CD8-positive, alpha-beta memory T cell (primary cell): ENCODE data around the gene CASTOR1. TPM values are rescaled to one million over a fixed set of nuclear protein-coding genes. Genes with fewer than 3 reads are reported as not detected.
A peak's percentile ranks its signal among the peaks of the same experiment; 100 is the strongest.

Experiments
- CTCF ChIA-PET: fragments of 350-600 bp; sonication (Branson Sonifier 250); formaldehyde crosslinking; loops from one replicate; lab custom pipeline; 2021; ENCODE audit warnings: antibody characterized with exemption; lab: Charles Lee
- POLR2A ChIA-PET: fragments of 350-600 bp; sonication (Branson Sonifier 250); formaldehyde crosslinking; loops from one replicate; lab custom pipeline; 2021; ENCODE audit warnings: antibody characterized with exemption; lab: Charles Lee
- DNase-seq, 5 donors: peaks; one replicate each; pipeline versions ENCODE4 v3.0.0 to v3.0.0-alpha.2; 2020 to 2022; ENCODE audit warnings: mixed read lengths in 1 of 5
- H3K27ac ChIP-seq: one replicate; pipeline ENCODE4 v1.7.0; 2013; ENCODE audit warnings: low read depth, mild to moderate bottlenecking, low read length, moderate library complexity
- H3K27me3 ChIP-seq: 2 replicates; pipeline ENCODE4 v1.7.0; 2013; ENCODE audit warnings: low read length, mild to moderate bottlenecking; ENCODE audit not compliant: insufficient read depth, poor library complexity, severe bottlenecking
- H3K36me3 ChIP-seq: 2 replicates; pipeline ENCODE4 v1.7.0; 2013; ENCODE audit warnings: mild to moderate bottlenecking, low read length, moderate library complexity; ENCODE audit not compliant: insufficient read depth
- H3K4me1 ChIP-seq: 2 replicates; pipeline ENCODE4 v1.7.0; 2013; ENCODE audit warnings: mild to moderate bottlenecking, low read length, moderate library complexity; ENCODE audit not compliant: insufficient read depth
- H3K4me3 ChIP-seq: 2 replicates; pipeline ENCODE4 v1.7.0; 2013; ENCODE audit warnings: mild to moderate bottlenecking, low read length
- H3K9me3 ChIP-seq: 2 replicates; pipeline ENCODE4 v1.7.0; 2013; ENCODE audit warnings: mild to moderate bottlenecking, low read length
- H3K27ac Mint-ChIP-seq, 8 donors: one replicate each; pipeline ENCODE4 v1.8.0; 2020 to 2021; ENCODE audit warnings: mixed read lengths in 8 of 8, mild to moderate bottlenecking in 6 of 8, inconsistent platforms in 3 of 8, moderate library complexity in 3 of 8
- H3K27me3 Mint-ChIP-seq, 2 donors: one replicate each; pipeline ENCODE4 v1.8.0; 2020 to 2021; ENCODE audit warnings: mixed read lengths in 2 of 2, mild to moderate bottlenecking in 1 of 2, moderate library complexity in 1 of 2
- H3K36me3 Mint-ChIP-seq, 3 donors: one replicate each; pipeline ENCODE4 v1.8.0; 2020 to 2021; ENCODE audit warnings: mixed read lengths in 3 of 3, inconsistent platforms in 1 of 3, mild to moderate bottlenecking in 1 of 3
- H3K4me1 Mint-ChIP-seq, 3 donors: one replicate each; pipeline ENCODE4 v1.8.0; 2020 to 2021; ENCODE audit warnings: mixed read lengths in 3 of 3, inconsistent platforms in 1 of 3, mild to moderate bottlenecking in 1 of 3
- H3K4me3 Mint-ChIP-seq, 7 donors: one replicate each; pipeline ENCODE4 v1.8.0; 2020 to 2021; ENCODE audit warnings: mixed read lengths in 7 of 7, mild to moderate bottlenecking in 6 of 7, moderate library complexity in 4 of 7, inconsistent platforms in 2 of 7
- H3K9me3 Mint-ChIP-seq, 5 donors: one replicate each; pipeline ENCODE4 v1.8.0; 2020 to 2022; ENCODE audit warnings: mixed read lengths in 5 of 5, mild to moderate bottlenecking in 3 of 5, moderate library complexity in 2 of 5, inconsistent platforms in 1 of 5
- polyA plus RNA-seq: library from polyadenylated mRNA; unstranded; fragments of 300-500 nt; fragmentation: Illumina TruSeq; gene quantifications from one replicate; pipeline ENCODE4 v1.2.3, GENCODE V29; 2021
- total RNA-seq, 2 experiments: library from RNA; stranded (reverse); gene quantifications; one replicate each; pipeline ENCODE4 v1.2.3, GENCODE V29; 2021

CASTOR1 gene
- total and polyA plus RNA-seq, 3 experiments from 2014 or later, result 4.0 to 17.8 (median 5.3) TPM

DNA sequence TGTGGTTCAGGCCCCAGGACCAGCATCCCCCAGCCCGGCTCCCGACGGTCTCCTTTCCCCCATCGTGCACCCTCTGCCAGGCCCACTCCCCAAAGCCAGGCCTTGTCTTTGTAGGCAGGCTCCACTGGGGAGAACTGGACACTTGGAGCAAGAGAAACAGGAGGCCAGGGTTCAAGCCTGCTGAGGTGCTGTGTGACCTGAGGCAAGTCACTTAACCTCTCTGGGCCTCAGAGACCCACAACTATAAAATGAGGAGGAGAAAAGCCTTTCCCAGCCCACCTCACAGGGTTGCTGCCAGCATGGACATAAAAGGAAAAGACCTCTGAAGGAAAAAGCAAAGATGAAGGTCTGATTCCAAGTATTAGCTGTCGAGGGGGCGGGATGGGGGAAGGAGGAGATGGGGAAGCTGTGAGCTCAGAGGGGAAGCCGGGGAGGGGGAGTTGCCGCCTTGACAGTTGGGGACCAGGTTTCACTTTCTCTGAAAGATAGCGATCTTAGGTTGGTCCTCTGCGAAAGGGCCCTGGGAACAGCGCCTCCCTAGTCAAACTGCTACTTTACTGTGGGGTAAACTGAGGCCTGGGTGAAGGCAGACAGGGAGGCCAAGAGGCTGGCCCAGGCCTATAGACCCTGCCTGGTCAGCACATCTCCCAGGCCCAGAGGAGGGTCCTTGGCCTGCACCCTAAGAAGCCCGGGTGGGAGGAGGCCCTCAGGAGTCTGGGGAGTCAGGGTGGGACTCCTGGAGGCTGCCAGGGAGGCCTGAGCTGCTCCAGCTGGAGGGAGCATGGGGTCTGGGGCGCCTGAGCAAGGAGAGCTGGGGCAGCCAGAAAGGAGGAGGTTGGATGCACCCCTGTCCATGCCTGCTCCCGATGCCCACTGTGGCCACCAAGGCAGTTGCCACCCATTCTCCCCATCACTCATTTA, 21.7 kb downstream of the CASTOR1 start:
- POLR2A ChIA-PET, result interaction anchor here (1.1 kb wide), 1 partner anchor 18 kb away, joined by 3 read pairs; no protein-coding TSS in a partner anchor
- DNase-seq, result peak; percentile 44 to 67 (median 58)
- peaks cover 33 to 45% (median 35%) of the 10 kb centered on the region in 3 donors for H3K4me1 Mint-ChIP-seq
- CTCF ChIA-PET, result interaction anchor here (1.0 to 1.9 kb wide), 6 partner anchors 18 to 159 kb away, joined by 3 to 5 read pairs (median 4); partner anchors contain the start of genes CCDC157 and SF3A1
- H3K9me3 Mint-ChIP-seq, result no peaks in the 10 kb centered on the region
- H3K27me3 Mint-ChIP-seq, result no peaks in the 10 kb centered on the region
- Histone ChIP-seq H3K27me3 (no peaks in the 10 kb centered on the region), H3K36me3 (no peaks in the 10 kb centered on the region), H3K4me3 (peak overlapping the region; percentile 75), H3K9me3 (no peaks in the 10 kb centered on the region), H3K27ac (peak overlapping the region; percentile 88), H3K4me1 (peaks cover 36% of the 10 kb centered on the region)
- H3K4me3 Mint-ChIP-seq, result peak overlapping the region; percentile 93 to 98 (median 95)
- peak overlapping the region; percentile 97 to 100 (median 99) for H3K27ac Mint-ChIP-seq
- H3K36me3 Mint-ChIP-seq, result peaks cover 0 to 16% (median 2%) of the 10 kb centered on the region in 3 donors

- POLR2A ChIA-PET, result no interaction called here
- H3K9me3 Mint-ChIP-seq, result no peaks in the 10 kb centered on the region
- H3K27me3 ChIP-seq, result no peaks in the 10 kb centered on the region
- peaks cover 40% of the 10 kb centered on the region for H3K4me1 ChIP-seq
- H3K4me3 Mint-ChIP-seq, result peak within 1 kb of the TSS; percentile 93 to 98 (median 95)
- no peaks in the 10 kb centered on the region for H3K9me3 ChIP-seq
- no peaks in the 10 kb centered on the region for H3K36me3 ChIP-seq
- peak within 1 kb of the TSS; percentile 75 for H3K4me3 ChIP-seq
- DNase-seq, result peak; percentile 56 to 83 (median 69)
- H3K36me3 Mint-ChIP-seq, result peaks cover 0 to 16% (median 2%) of the 10 kb centered on the region in 3 donors
- peak within 1 kb of the TSS; percentile 88 for H3K27ac ChIP-seq
- peak within 1 kb of the TSS; percentile 97 to 100 (median 99) for H3K27ac Mint-ChIP-seq
- H3K27me3 Mint-ChIP-seq, result no peaks in the 10 kb centered on the region
- peaks cover 40 to 51% (median 44%) of the 10 kb centered on the region in 3 donors for H3K4me1 Mint-ChIP-seq
- CTCF ChIA-PET, result interaction anchor here (1.3 to 4.2 kb wide), 3 partner anchors 19 to 158 kb away, joined by 3 to 82 read pairs (median 5); partner anchors contain the start of gene CASTOR1
Measured at GRCh38 chr22:30266445-30267381, 22.6 kb downstream of the CASTOR1 start, which contains the start of gene OSM. Gene OSM (minus strand): TSS chr22:30266851. CDS start chr22:30266799, 52 bp downstream.

- Mint-ChIP-seq H3K36me3 (peaks cover 0 to 16% (median 2%) of the 10 kb centered on the region in 3 donors), H3K4me1 (peaks cover 40 to 51% (median 44%) of the 10 kb centered on the region in 3 donors)
Measured at GRCh38 chr22:30265823-30266444, 23.4 kb downstream of the CASTOR1 start.

DNA sequence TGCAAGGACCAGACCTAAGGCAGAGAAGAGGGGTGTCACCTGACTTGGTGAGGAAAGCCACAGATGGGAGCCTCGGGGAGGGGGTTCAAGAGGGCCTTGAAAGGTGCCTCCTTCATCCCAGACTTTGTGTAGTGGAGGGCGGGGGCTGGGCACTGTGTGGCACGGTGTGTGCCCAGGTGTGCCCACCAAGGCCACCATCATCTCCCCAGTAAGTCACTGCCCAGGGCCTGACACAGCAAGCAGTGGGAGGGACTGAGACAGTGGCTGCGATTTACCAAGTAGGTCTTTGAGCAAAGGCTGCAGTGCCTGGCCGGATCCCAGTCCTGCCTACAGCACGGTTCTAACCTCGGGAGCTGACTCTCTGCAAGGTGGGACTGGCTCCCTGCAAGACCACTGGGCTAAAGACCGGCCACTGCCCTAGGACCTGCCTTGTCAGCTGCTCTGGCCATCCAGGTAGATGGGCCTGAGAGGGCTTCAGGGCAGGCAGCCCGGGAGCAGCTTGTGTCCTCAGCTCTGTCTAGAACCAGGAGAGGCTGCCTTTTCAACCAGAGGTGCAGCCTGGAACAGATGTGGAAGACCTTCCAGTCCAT, 24.1 kb downstream of the CASTOR1 start:
- Mint-ChIP-seq H3K4me1 (peaks cover 40 to 51% (median 44%) of the 10 kb centered on the region in 3 donors), H3K9me3 (no peaks in the 10 kb centered on the region), H3K4me3 (peak overlapping the region; percentile 93 to 98 (median 95)), H3K27me3 (peaks cover 0 to under 1% of the 10 kb centered on the region in 2 donors), H3K36me3 (peaks cover 0 to 13% (median 0%) of the 10 kb centered on the region in 3 donors), H3K27ac (peak overlapping the region; percentile 97 to 100 (median 99))
- H3K27me3 ChIP-seq, result no peaks in the 10 kb centered on the region
- H3K4me3 ChIP-seq, result peak overlapping the region; percentile 75
- H3K27ac ChIP-seq, result peak overlapping the region; percentile 88
- ChIA-PET POLR2A (no interaction called here), CTCF (interaction anchor here (2.4 to 6.2 kb wide), 3 partner anchors 15 to 121 kb away, joined by 10 to 82 read pairs (median 43); partner anchors contain the start of genes CASTOR1 and RNF215)
- peaks cover 40% of the 10 kb centered on the region for H3K4me1 ChIP-seq
- H3K36me3 ChIP-seq, result no peaks in the 10 kb centered on the region
- no peak for DNase-seq
- no peaks in the 10 kb centered on the region for H3K9me3 ChIP-seq

More at GRCh38 chr22:30265823-30266444, 23.4 kb downstream of the CASTOR1 start:
- CTCF ChIA-PET, result interaction anchor here (4.2 kb wide), 1 partner anchor 20 kb away, joined by 82 read pairs; the partner anchor contains the start of gene CASTOR1
- H3K27me3 Mint-ChIP-seq, result no peaks in the 10 kb centered on the region
- no peaks in the 10 kb centered on the region for H3K9me3 Mint-ChIP-seq
- peak overlapping the region; percentile 88 for H3K27ac ChIP-seq
- H3K9me3 ChIP-seq, result no peaks in the 10 kb centered on the region
- H3K4me3 ChIP-seq, result peak overlapping the region; percentile 75
- no peaks in the 10 kb centered on the region for H3K27me3 ChIP-seq
- peaks cover 40% of the 10 kb centered on the region for H3K4me1 ChIP-seq
- DNase-seq, result peak; percentile 75 to 90 (median 89)
- no peaks in the 10 kb centered on the region for H3K36me3 ChIP-seq
- POLR2A ChIA-PET, result no interaction called here
- H3K4me3 Mint-ChIP-seq, result peak overlapping the region; percentile 93 to 98 (median 95)
- H3K27ac Mint-ChIP-seq, result peak overlapping the region; percentile 97 to 100 (median 99)

DNA sequence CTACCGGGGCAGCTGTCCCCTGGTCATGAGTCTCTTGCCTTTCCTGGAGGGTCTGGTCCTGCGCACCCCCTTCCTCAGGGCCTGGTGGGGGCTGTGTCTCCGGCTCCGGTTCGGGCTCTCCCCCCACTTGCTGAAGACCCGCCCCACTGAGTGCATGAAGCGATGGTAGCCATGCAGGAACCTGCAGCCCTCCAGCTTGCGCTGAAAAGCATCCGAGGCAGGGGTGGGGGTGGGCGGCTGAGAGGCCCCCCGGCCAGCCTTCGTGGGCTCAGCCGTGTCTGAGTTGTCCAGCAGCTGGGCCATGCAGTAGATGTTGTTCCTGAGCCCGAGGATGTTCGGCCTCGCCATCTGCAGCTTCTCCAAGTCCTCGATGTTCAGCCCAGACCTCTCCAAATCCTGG, 25.4 kb downstream of the CASTOR1 start:
- ChIA-PET CTCF (interaction anchor here (0.8 to 6.2 kb wide), 14 partner anchors 9 to 215 kb away, joined by 3 to 82 read pairs (median 4); partner anchors contain the start of genes CASTOR1, RNF215 and TBC1D10A), POLR2A (interaction anchor here (0.5 kb wide), 1 partner anchor 26 kb away, joined by 3 read pairs; no protein-coding TSS in a partner anchor)
- Mint-ChIP-seq H3K4me1 (peaks cover 40 to 51% (median 44%) of the 10 kb centered on the region in 3 donors), H3K36me3 (peaks cover 0 to 10% (median 0%) of the 10 kb centered on the region in 3 donors), H3K27me3 (peaks cover 0 to 1% of the 10 kb centered on the region in 2 donors), H3K9me3 (no peaks in the 10 kb centered on the region), H3K27ac (peak overlapping the region in 1 of 8 donors; percentile 93), H3K4me3 (peak overlapping the region in 2 of 7 donors; percentile 12 to 36)
- Histone ChIP-seq H3K9me3 (no peaks in the 10 kb centered on the region), H3K4me1 (peaks cover 40% of the 10 kb centered on the region), H3K36me3 (no peaks in the 10 kb centered on the region), H3K27me3 (no peaks in the 10 kb centered on the region), H3K27ac (no peak overlapping the region), H3K4me3 (no peak overlapping the region)
- DNase-seq, result no peak

DNA sequence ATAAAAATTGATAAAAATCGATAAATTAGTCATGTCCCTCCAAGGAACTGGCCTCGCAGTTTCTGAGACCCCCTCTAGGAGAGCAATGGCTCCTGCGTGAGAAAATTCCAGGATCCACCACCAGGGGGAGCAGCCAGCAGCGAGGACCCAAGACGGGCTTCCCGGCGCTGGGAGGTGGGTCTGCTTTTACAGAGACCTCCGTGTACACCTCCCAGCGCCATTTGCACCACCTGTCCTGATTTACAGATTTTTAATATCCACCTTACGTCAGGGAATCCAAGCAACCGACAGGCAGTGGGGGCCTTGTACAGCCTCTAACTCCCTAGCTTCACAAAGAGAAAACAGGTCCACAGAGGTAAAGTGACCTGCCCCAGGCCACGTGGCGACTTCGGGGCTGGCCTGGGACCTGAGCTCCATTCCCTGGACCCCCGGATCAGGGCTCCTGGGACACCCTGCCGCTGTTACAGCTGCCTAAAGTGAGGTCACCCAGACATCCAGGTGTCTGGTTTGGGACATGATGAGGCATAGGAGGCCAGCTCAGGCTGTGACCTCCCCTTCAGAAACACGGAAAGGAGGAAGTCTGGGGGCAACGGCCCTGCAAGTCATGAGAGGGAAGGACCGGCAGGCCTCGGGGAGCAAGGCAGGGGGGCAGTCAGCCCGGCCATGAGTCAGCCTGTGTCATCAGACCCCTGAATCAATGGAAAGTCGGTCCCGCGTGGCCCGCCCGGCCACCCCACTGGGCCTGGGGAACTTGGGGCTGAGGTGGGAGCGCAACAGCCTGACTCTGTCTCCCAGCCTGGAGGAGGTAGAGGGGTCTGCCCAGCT, 26.2 kb downstream of the CASTOR1 start:
- H3K27me3 ChIP-seq, result no peaks in the 10 kb centered on the region
- H3K4me3 ChIP-seq, result peak overlapping the region; percentile 7
- Mint-ChIP-seq H3K4me3 (peak overlapping the region; percentile 37 to 81 (median 63)), H3K9me3 (no peaks in the 10 kb centered on the region), H3K4me1 (peaks cover 36 to 46% (median 44%) of the 10 kb centered on the region in 3 donors), H3K27me3 (peaks cover 0 to 1% of the 10 kb centered on the region in 2 donors), H3K27ac (peak overlapping the region in 7 of 8 donors; percentile 45 to 93 (median 82)), H3K36me3 (peaks cover 0 to 8% (median 0%) of the 10 kb centered on the region in 3 donors)
- no peaks in the 10 kb centered on the region for H3K9me3 ChIP-seq
- peak; percentile 64 to 84 (median 74) for DNase-seq
- H3K36me3 ChIP-seq, result no peaks in the 10 kb centered on the region
- POLR2A ChIA-PET, result interaction anchor here (0.5 kb wide), 1 partner anchor 25 kb away, joined by 3 read pairs; no protein-coding TSS in a partner anchor
- H3K27ac ChIP-seq, result no peak overlapping the region
- peaks cover 38% of the 10 kb centered on the region for H3K4me1 ChIP-seq
- CTCF ChIA-PET, result interaction anchor here (0.7 to 6.2 kb wide), 19 partner anchors 8 to 222 kb away, joined by 3 to 82 read pairs (median 4); partner anchors contain the start of genes CASTOR1, RNF215 and TBC1D10A
